GM19239 (cell line): ENCODE measurements around the gene SGCA.

Experiments used
- DNase-seq: peaks from one replicate; pipeline ENCODE4 v3.0.0; 2011; ENCODE audit warnings: low spot score; ENCODE audit not compliant: insufficient read length
- FAIRE-seq: peaks from 2 replicates; lab custom pipeline; 2011; peaks lifted over from hg19 to GRCh38; lab: Jason Lieb, UNC

SGCA gene

GRCh38 chr17:50205111-50205962 is 39.5 kb downstream of the SGCA start:
- DNase-seq (no peak), FAIRE-seq (no peak)

GRCh38 chr17:50205963-50206505 is 40.2 kb downstream of the SGCA start:
- no peak for FAIRE-seq
- DNase-seq, result no peak

GRCh38 chr17:50206604-50207293 is 40.9 kb downstream of the SGCA start:
- FAIRE-seq (no peak), DNase-seq (no peak)

GRCh38 chr17:50207315-50207714 is 41.5 kb downstream of the SGCA start:
- FAIRE-seq, result no peak
- no peak for DNase-seq

- DNase-seq (no peak), FAIRE-seq (no peak)
These were observed 42.2 kb downstream of the SGCA start for GRCh38 chr17:50207792-50208567.

- DNase-seq (no peak), FAIRE-seq (no peak)
These were observed 42.8 kb downstream of the SGCA start for GRCh38 chr17:50208611-50209061.

GRCh38 chr17:50209133-50209471 is 43.3 kb downstream of the SGCA start:
- DNase-seq, result no peak
- FAIRE-seq, result no peak

- DNase-seq (no peak), FAIRE-seq (no peak)
These were observed 43.9 kb downstream of the SGCA start for GRCh38 chr17:50209472-50210239.

GRCh38 chr17:50210240-50211225 is 44.7 kb downstream of the SGCA start:
- no peak for DNase-seq
- no peak for FAIRE-seq

GRCh38 chr17:50211249-50212120 is 45.7 kb downstream of the SGCA start:
- DNase-seq (no peak), FAIRE-seq (no peak)

- FAIRE-seq (no peak), DNase-seq (no peak)
These were observed 46.5 kb downstream of the SGCA start for GRCh38 chr17:50212121-50212843.

- FAIRE-seq (no peak), DNase-seq (peak; percentile 62)
These were observed 47.5 kb downstream of the SGCA start for GRCh38 chr17:50213026-50214022.

GRCh38 chr17:50214976-50215760 is 49.4 kb downstream of the SGCA start:
- no peak for DNase-seq
- no peak for FAIRE-seq

GRCh38 chr17:50217591-50217990 is 51.8 kb downstream of the SGCA start:
- no peak for DNase-seq
- FAIRE-seq, result no peak

- DNase-seq (no peak), FAIRE-seq (no peak)
These were observed 52.4 kb downstream of the SGCA start for GRCh38 chr17:50218071-50218759.
